HG03342 (cell line): ENCODE data around the gene LRP8.

ENCODE experiments used
- ATAC-seq: cut with Tn5 transposase; IDR thresholded peaks from one replicate; pipeline ENCODE4 v1.9.1; 2021; ENCODE audit warnings: mild to moderate bottlenecking, moderate library complexity; ENCODE audit not compliant: unreplicated experiment

LRP8 gene

GRCh38 chr1:53341521-53341895, 13.6 kb upstream of the LRP8 start:
- ATAC-seq, result no peak

GRCh38 chr1:53340660-53341520, 13.0 kb upstream of the LRP8 start:
- no peak for ATAC-seq

- ATAC-seq, result no peak
These were observed 12.1 kb upstream of the LRP8 start for GRCh38 chr1:53339736-53340635.

GRCh38 chr1:53338423-53338822, 10.6 kb upstream of the LRP8 start:
- no peak for ATAC-seq

GRCh38 chr1:53337499-53337898, 9.6 kb upstream of the LRP8 start:
- no peak for ATAC-seq

GRCh38 chr1:53336146-53336545, 8.3 kb upstream of the LRP8 start:
- no peak for ATAC-seq

GRCh38 chr1:53335661-53336060, 7.8 kb upstream of the LRP8 start:
- no peak for ATAC-seq

GRCh38 chr1:53334781-53335180, 6.9 kb upstream of the LRP8 start:
- no peak for ATAC-seq

- ATAC-seq, result no peak
These were observed 6.4 kb upstream of the LRP8 start for GRCh38 chr1:53334312-53334711.

- ATAC-seq, result no peak
These were observed 5.0 kb upstream of the LRP8 start for GRCh38 chr1:53332833-53333232.

- ATAC-seq, result no peak
These were observed 4.3 kb upstream of the LRP8 start for GRCh38 chr1:53332186-53332564.

- no peak for ATAC-seq
These were observed 3.7 kb upstream of the LRP8 start for GRCh38 chr1:53331446-53332185.

- no peak for ATAC-seq
These were observed 2.9 kb upstream of the LRP8 start for GRCh38 chr1:53330819-53331218.

- no peak for ATAC-seq
These were observed 950 bp upstream of the LRP8 start for GRCh38 chr1:53328541-53329499.

- ATAC-seq, result peak; percentile 4
These were observed 522 bp downstream of the LRP8 start for GRCh38 chr1:53327182-53327913.

- peak; percentile 21 for ATAC-seq
These were observed 1.2 kb downstream of the LRP8 start for GRCh38 chr1:53326598-53327181.

- peak; percentile 92 for ATAC-seq
These were observed 1.7 kb downstream of the LRP8 start for GRCh38 chr1:53326088-53326597.

- no peak for ATAC-seq
These were observed 2.4 kb downstream of the LRP8 start for GRCh38 chr1:53325326-53326087.
